T-cell (primary cell): Measurements from ENCODE around the gene CD247. TPM values are rescaled to one million over a fixed set of nuclear protein-coding genes. Genes with fewer than 3 reads are reported as not detected.
A peak's percentile ranks its signal among the peaks of the same experiment; 100 is the strongest.

Experiments used
- ATAC-seq, 4 experiments: fragments of 200-7000 bp in 3 of 4; fragments of 150-1000 bp in 1 of 4; cut with Tn5 transposase; replicated peaks in 1 of 4; 1 replicate in 3 of 4; 2 replicates in 1 of 4; pipeline ENCODE4 v1.10.0; 2021; ENCODE audit warnings: moderate library complexity in 3 of 4, mild to moderate bottlenecking in 2 of 4, moderate number of reproducible peaks in 1 of 4
- CTCF ChIA-PET, 2 donors: fragments of 300-600 bp; sonication (Branson Sonifier 250); formaldehyde crosslinking; loops; one replicate each; lab custom pipeline; 2022; ENCODE audit warnings: antibody characterized with exemption in 2 of 2; lab: Charles Lee
- POLR2A ChIA-PET, 2 donors: fragments of 300-600 bp; sonication (Branson Sonifier 250); formaldehyde crosslinking; loops; one replicate each; lab custom pipeline; 2022; ENCODE audit warnings: antibody characterized with exemption in 2 of 2; lab: Charles Lee
- DNase-seq, 35 experiments: peaks; one replicate each; pipeline versions ENCODE4 v3.0.0 to v3.0.0-alpha.2; 2013 to 2023
- H3K27ac ChIP-seq: one replicate; pipeline ENCODE4 v1.5.1; 2013; ENCODE audit warnings: low read length
- H3K27me3 ChIP-seq, 2 experiments: replicated peaks in 1 of 2; 1 replicate in 1 of 2; 2 replicates in 1 of 2; pipeline versions ENCODE4 v1.6.1 to v1.7.0; 2013; ENCODE audit warnings: low read length in 1 of 2, mixed read lengths in 1 of 2; ENCODE audit not compliant: control insufficient read depth in 2 of 2, insufficient read depth in 2 of 2; ENCODE audit errors: extremely low read depth in 1 of 2
- H3K36me3 ChIP-seq, 2 donors: 1 replicate in 1 of 2; 2 replicates in 1 of 2; pipeline versions ENCODE4 v1.6.1 to v1.7.0; 2013; ENCODE audit warnings: low read length in 1 of 2; ENCODE audit not compliant: control insufficient read depth in 2 of 2, insufficient read depth in 1 of 2; ENCODE audit errors: extremely low read depth in 1 of 2
- H3K4me1 ChIP-seq, 2 experiments: 1 replicate in 1 of 2; 2 replicates in 1 of 2; pipeline versions ENCODE4 v1.6.1 to v1.7.0; 2013; ENCODE audit warnings: low read length in 2 of 2, mixed read lengths in 1 of 2; ENCODE audit not compliant: insufficient read depth in 2 of 2, control insufficient read depth in 1 of 2; ENCODE audit errors: extremely low read depth in 1 of 2
- H3K4me3 ChIP-seq, 2 donors: 1 replicate in 1 of 2; 2 replicates in 1 of 2; pipeline versions ENCODE4 v1.5.1 to v1.7.0; 2013; ENCODE audit warnings: mild to moderate bottlenecking in 2 of 2, low read length in 1 of 2, moderate library complexity in 1 of 2; ENCODE audit not compliant: control insufficient read depth in 1 of 2; ENCODE audit errors: extremely low read depth in 1 of 2
- H3K9me3 ChIP-seq: 2 replicates; pipeline ENCODE4 v1.7.0; 2013
- H3K27ac Mint-ChIP-seq, 2 donors: one replicate each; pipeline ENCODE4 v1.8.0; 2020 to 2021; ENCODE audit warnings: mild to moderate bottlenecking in 2 of 2, mixed read lengths in 2 of 2
- H3K27me3 Mint-ChIP-seq, 2 donors: one replicate each; pipeline ENCODE4 v1.8.0; 2021 to 2022; ENCODE audit warnings: mixed read lengths in 2 of 2
- H3K36me3 Mint-ChIP-seq: one replicate; pipeline ENCODE4 v1.8.0; 2021; ENCODE audit warnings: mixed read lengths
- H3K4me1 Mint-ChIP-seq, 3 donors: one replicate each; pipeline ENCODE4 v1.8.0; 2020 to 2022; ENCODE audit warnings: mixed read lengths in 3 of 3, mild to moderate bottlenecking in 1 of 3
- H3K4me3 Mint-ChIP-seq, 3 donors: one replicate each; pipeline ENCODE4 v1.8.0; 2020 to 2022; ENCODE audit warnings: mild to moderate bottlenecking in 3 of 3, mixed read lengths in 3 of 3, moderate library complexity in 3 of 3
- H3K9me3 Mint-ChIP-seq, 3 donors: one replicate each; pipeline ENCODE4 v1.8.0; 2020 to 2022; ENCODE audit warnings: mixed read lengths in 3 of 3
- WGBS: methylation state at CpG from one replicate; pipeline ENCODE4 v1.1.5; 2013; ENCODE audit warnings: missing lambda C conversion rate; ENCODE audit not compliant: insufficient coverage; 5-methylcytosine and 5-hydroxymethylcytosine counted together
- total RNA-seq, 35 experiments: library from RNA in 6 of 35; stranded (reverse) in 6 of 35; fragments of 120-200 nt in 1 of 35; gene quantifications; one replicate each; pipeline versions ENCODE4 v1.2.1 to v1.2.4 and lab custom pipeline; 2013 to 2026

CD247 gene
- total RNA-seq, 5 donors from 2014 or later (not counting 1 experiment from before 2014, with no cell fraction given): 324 to 414 (median 385) TPM

DNA sequence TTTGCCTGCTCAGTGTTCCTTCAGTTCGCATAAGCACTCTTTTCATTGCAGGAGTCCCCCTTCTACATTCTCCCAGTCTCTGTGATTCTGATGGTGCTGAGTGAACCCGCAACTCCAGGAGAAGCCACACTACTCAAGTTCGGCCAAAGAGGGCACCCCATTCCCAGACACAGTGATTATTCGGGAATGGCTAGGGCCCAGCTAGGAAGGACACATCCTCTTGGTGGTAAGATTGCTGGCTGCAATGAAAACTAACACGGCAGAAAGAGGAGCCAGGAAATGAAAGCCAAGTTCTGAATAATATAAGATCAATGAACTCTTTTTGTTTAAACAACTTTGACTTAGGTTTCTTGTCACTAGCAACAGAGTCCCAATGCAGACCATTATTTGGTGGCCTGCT lies 20.3 kb upstream of the CD247 start:
- CTCF ChIA-PET: interaction anchor here in 1 of 2 donors (1.1 kb wide), 1 partner anchor 20 kb away, joined by 3 read pairs; the partner anchor contains the start of gene CD247
- ATAC-seq: no peak
- peaks cover 0 to 4% of the 10 kb centered on the region in 2 donors for H3K36me3 ChIP-seq
- POLR2A ChIA-PET: no interaction called here
- H3K4me1 ChIP-seq: peaks cover 0 to under 1% of the 10 kb centered on the region in 2 experiments
- Mint-ChIP-seq H3K4me3 (no peak overlapping the region), H3K4me1 (peaks cover 7 to 22% (median 10%) of the 10 kb centered on the region in 3 donors), H3K36me3 (peaks cover 2% of the 10 kb centered on the region), H3K27ac (no peak overlapping the region), H3K9me3 (no peaks in the 10 kb centered on the region), H3K27me3 (no peaks in the 10 kb centered on the region)
- WGBS: 0% methylated on average over 1 of the region's 5 CpGs
- no peak overlapping the region for H3K27ac ChIP-seq
- no peaks in the 10 kb centered on the region for H3K9me3 ChIP-seq
- H3K4me3 ChIP-seq: no peak overlapping the region
- DNase-seq: no peak
- H3K27me3 ChIP-seq: no peaks in the 10 kb centered on the region

DNA sequence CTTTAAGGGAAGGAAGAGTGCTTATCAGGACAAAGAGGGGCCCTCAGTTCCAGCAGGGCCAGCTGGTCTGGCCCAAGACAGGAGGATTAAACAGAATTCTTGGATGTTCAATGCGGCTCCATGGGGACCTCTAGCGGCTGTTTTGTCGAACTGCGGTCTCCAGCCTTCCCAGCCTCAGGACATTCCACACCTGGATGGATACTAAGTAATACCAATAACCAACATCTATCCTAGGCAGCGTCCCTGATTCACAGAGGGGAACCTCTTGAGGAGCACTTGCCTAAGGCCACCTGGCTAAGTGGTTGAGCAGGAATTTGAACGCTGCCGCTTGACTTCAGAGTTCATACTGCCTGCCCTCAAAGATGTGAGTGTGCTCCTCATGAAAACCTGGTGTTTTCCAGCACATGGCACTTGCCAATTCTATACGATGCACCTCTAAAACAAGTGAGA lies 15.5 kb upstream of the CD247 start:
- CTCF ChIA-PET: interaction anchor here (0.6 to 3.3 kb wide), 35 partner anchors 10 to 625 kb away, joined by 3 to 35 read pairs (median 4); partner anchors contain the start of genes CREG1 (in 2 of the 2) and CD247 (in 1 of the 2)

DNA sequence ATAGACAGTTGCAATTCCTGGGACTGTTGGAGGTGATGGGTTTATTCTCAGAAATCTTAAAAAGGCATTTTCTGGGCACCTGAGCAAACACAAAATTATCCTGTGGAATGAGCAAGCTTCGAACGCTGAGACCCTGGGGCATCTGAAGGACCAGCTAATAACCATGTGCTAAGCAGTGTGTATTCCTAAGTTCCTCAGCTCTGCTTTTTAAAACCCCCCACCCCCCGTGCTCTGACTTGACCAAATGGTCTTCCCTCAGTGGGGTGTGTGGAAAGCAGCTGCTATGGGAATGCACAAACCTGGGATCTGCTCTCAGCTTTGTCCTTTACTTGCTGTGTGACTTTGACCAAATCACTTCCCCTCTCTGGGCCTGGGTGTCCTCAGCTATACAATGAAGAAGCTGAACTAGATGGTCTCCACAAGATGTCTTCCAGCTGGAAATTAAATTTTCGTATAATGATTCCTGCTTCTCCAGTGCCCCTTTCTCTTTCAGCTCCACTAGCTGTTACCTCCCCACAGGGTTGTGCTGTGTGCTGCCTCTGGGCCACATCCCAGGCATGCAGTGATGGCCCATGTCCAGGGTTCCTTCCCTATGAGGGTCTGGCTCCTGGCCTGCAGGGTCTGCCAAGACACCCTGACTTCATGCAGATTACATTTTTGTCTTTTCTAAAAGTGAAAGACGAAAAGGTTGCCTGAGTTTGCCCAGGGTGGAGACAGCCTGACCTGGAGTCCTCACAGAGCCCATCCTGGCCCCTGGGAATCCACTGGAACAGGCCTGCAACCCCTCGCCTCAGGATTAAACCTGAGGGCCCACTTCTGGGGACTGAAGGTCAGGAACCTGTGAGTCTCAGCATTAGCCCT lies 14.9 kb upstream of the CD247 start:
- ChIA-PET CTCF (interaction anchor here (0.6 to 3.3 kb wide), 33 partner anchors 8 to 623 kb away, joined by 3 to 35 read pairs (median 3); partner anchors contain the start of genes CREG1 (in 2 of the 2) and CD247 (in 1 of the 2)), POLR2A (interaction anchor here (0.6 to 0.9 kb wide), 3 partner anchors 15 to 315 kb away, joined by 3 to 4 read pairs (median 3); partner anchors contain the start of gene CD247 (in 1 of the 2))
- Histone ChIP-seq H3K4me1 (peaks cover 0 to 5% of the 10 kb centered on the region in 2 experiments), H3K36me3 (no peaks in the 10 kb centered on the region), H3K4me3 (no peak overlapping the region), H3K27me3 (no peaks in the 10 kb centered on the region), H3K27ac (no peak overlapping the region), H3K9me3 (no peaks in the 10 kb centered on the region)
- no peak for ATAC-seq
- Mint-ChIP-seq H3K36me3 (no peaks in the 10 kb centered on the region), H3K4me3 (no peak overlapping the region), H3K27me3 (no peaks in the 10 kb centered on the region), H3K27ac (no peak overlapping the region), H3K9me3 (no peaks in the 10 kb centered on the region), H3K4me1 (no peaks in the 10 kb centered on the region)
- 89% methylated on average over 3 of the region's 6 CpGs for WGBS
- no peak for DNase-seq

More for the DNA sequence above, 15.5 kb upstream of the CD247 start:
- no peaks in the 10 kb centered on the region for H3K27me3 ChIP-seq
- peak; percentile 79 to 81 (median 80) for ATAC-seq
- H3K27ac ChIP-seq: no peak overlapping the region
- POLR2A ChIA-PET: interaction anchor here in 1 of 2 donors (0.6 kb wide), 1 partner anchor 23 kb away, joined by 3 read pairs; no protein-coding TSS in a partner anchor
- H3K9me3 ChIP-seq: no peaks in the 10 kb centered on the region
- Mint-ChIP-seq H3K27me3 (no peaks in the 10 kb centered on the region), H3K9me3 (no peaks in the 10 kb centered on the region), H3K27ac (no peak overlapping the region), H3K36me3 (no peaks in the 10 kb centered on the region), H3K4me3 (no peak overlapping the region), H3K4me1 (peaks cover 0 to 4% (median 3%) of the 10 kb centered on the region in 3 donors)
- no peak overlapping the region for H3K4me3 ChIP-seq
- DNase-seq: peak in 32 of 35 experiments; percentile 24 to 82 (median 58)
- WGBS: 27% methylated on average over 8 of the region's 8 CpGs
- no peaks in the 10 kb centered on the region for H3K36me3 ChIP-seq
- peaks cover 0 to 5% of the 10 kb centered on the region in 2 experiments for H3K4me1 ChIP-seq

DNA sequence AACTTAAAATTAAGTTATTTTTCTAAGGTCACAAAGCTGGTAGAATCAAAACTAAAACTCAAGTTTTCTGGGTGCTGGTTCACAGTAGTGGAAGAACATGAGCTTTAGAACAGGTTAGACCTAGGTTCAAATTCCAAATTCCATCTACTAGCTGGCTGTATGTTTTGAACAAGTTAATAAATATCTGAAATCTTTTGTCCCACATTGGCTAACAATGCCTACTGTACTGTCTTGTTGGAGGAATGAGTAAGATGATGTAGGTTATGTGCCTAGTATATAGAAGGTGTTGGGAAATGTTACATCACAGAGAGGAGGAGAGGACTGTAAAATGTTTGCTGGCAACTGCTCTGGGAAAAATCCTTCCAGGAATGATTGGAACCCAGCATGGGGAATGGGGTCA lies 14.0 kb upstream of the CD247 start:
- H3K36me3 ChIP-seq: no peaks in the 10 kb centered on the region
- ChIA-PET POLR2A (interaction anchor here in 1 of 2 donors (0.6 to 0.7 kb wide), 2 partner anchors 104 to 130 kb away, joined by 3 read pairs; no protein-coding TSS in a partner anchor), CTCF (interaction anchor here (0.7 to 3.3 kb wide), 17 partner anchors 14 to 473 kb away, joined by 3 to 35 read pairs (median 4); partner anchors contain the start of genes CREG1 (in 2 of the 2) and CD247 (in 1 of the 2))
- no peaks in the 10 kb centered on the region for H3K36me3 Mint-ChIP-seq
- DNase-seq: no peak
- H3K27me3 Mint-ChIP-seq: no peaks in the 10 kb centered on the region
- no peaks in the 10 kb centered on the region for H3K9me3 Mint-ChIP-seq
- H3K4me3 ChIP-seq: no peak overlapping the region
- peaks cover 0 to 7% (median 0%) of the 10 kb centered on the region in 3 donors for H3K4me1 Mint-ChIP-seq
- no peak for ATAC-seq
- H3K9me3 ChIP-seq: no peaks in the 10 kb centered on the region
- no peak overlapping the region for H3K27ac ChIP-seq
- H3K27me3 ChIP-seq: no peaks in the 10 kb centered on the region
- no peak overlapping the region for H3K27ac Mint-ChIP-seq
- H3K4me1 ChIP-seq: peaks cover 0 to 5% of the 10 kb centered on the region in 2 experiments
- no peak overlapping the region for H3K4me3 Mint-ChIP-seq

DNA sequence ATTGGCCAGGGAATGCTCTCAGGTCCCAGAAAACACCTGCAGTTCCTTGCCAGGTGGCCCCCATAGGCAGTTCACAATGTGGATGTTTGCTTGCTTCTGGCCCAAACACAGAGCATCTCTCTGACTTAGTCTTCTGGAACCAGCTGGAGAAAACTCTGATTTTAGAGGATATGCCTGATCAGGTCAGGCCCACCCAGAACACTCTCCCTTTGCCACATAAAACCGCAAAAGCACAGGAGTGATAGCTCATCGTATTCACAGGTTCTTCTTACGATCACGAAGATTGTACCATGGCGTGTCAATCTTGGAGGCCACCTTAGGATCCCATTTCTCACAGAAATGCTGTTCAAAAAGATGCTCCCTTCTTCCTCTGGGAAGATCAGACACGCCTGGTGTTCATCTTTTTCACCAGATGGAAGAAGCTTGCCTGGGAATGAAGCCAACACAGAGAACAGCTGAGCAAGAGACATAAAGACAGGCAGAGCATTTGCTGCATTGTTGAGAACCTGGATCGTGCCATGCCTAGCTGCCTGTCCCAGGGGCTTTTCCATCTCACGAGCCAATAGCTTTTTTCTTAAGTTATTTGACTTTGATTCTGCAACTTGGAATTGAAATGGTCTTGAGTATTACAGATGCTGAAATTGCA lies 11.6 kb upstream of the CD247 start:
- no peak for DNase-seq
- H3K4me3 Mint-ChIP-seq: no peak overlapping the region
- Histone ChIP-seq H3K27ac (no peak overlapping the region), H3K4me1 (peaks cover 0 to 5% of the 10 kb centered on the region in 2 experiments), H3K4me3 (no peak overlapping the region), H3K27me3 (peaks cover 0 to 5% of the 10 kb centered on the region in 2 experiments), H3K9me3 (no peaks in the 10 kb centered on the region), H3K36me3 (no peaks in the 10 kb centered on the region)
- no peaks in the 10 kb centered on the region for H3K9me3 Mint-ChIP-seq
- H3K4me1 Mint-ChIP-seq: peaks cover 1 to 20% (median 2%) of the 10 kb centered on the region in 3 donors
- no peak overlapping the region for H3K27ac Mint-ChIP-seq
- H3K36me3 Mint-ChIP-seq: no peaks in the 10 kb centered on the region
- CTCF ChIA-PET: interaction anchor here (0.7 to 1.6 kb wide), 9 partner anchors 10 to 269 kb away, joined by 3 to 10 read pairs (median 3); no protein-coding TSS in a partner anchor
- H3K27me3 Mint-ChIP-seq: no peaks in the 10 kb centered on the region
- ATAC-seq: no peak
- WGBS: 91% methylated on average over 8 of the region's 8 CpGs
- POLR2A ChIA-PET: interaction anchor here in 1 of 2 donors (0.9 kb wide), 1 partner anchor 243 kb away, joined by 4 read pairs; no protein-coding TSS in a partner anchor
